HS-5 (cell line): ENCODE measurements around the gene DZIP3.
"Not testable (repeated sequence)": the region's sequence is repeated elsewhere in the genome, so short reads cannot be mapped to it uniquely, and the experiment has no call there.

ENCODE experiments used
- DNase-seq: peaks from one replicate; pipeline ENCODE4 v3.0.0-alpha.2; 2012; ENCODE audit warnings: low read depth

DZIP3 gene

GRCh38 chr3:108602249-108602934 lies 12.9 kb downstream of the DZIP3 start:
- DNase-seq = no peak

GRCh38 chr3:108602935-108603294 lies 13.4 kb downstream of the DZIP3 start:
- no peak for DNase-seq

- no peak for DNase-seq
Measured at GRCh38 chr3:108603691-108604090, 14.2 kb downstream of the DZIP3 start.

- DNase-seq = no peak
Measured at GRCh38 chr3:108605028-108605427, 15.5 kb downstream of the DZIP3 start.

- no peak for DNase-seq
Measured at GRCh38 chr3:108605491-108605890, 16.0 kb downstream of the DZIP3 start.

- no peak for DNase-seq
Measured at GRCh38 chr3:108608750-108609149, 19.2 kb downstream of the DZIP3 start.

- DNase-seq = no peak
Measured at GRCh38 chr3:108610651-108611050, 21.1 kb downstream of the DZIP3 start.

- not testable (repeated sequence) for DNase-seq
Measured at GRCh38 chr3:108616090-108616489, 26.6 kb downstream of the DZIP3 start.

GRCh38 chr3:108620250-108620649 lies 30.7 kb downstream of the DZIP3 start:
- no peak for DNase-seq

GRCh38 chr3:108623504-108623903 lies 34.0 kb downstream of the DZIP3 start:
- DNase-seq = no peak

- no peak for DNase-seq
Measured at GRCh38 chr3:108629974-108630373, 40.5 kb downstream of the DZIP3 start.

- no peak for DNase-seq
Measured at GRCh38 chr3:108642526-108642925, 53.0 kb downstream of the DZIP3 start.

- DNase-seq = no peak
Measured at GRCh38 chr3:108645364-108645763, 55.8 kb downstream of the DZIP3 start.

GRCh38 chr3:108655664-108656063 lies 66.1 kb downstream of the DZIP3 start:
- not testable (repeated sequence) for DNase-seq

GRCh38 chr3:108661699-108662098 lies 72.2 kb downstream of the DZIP3 start:
- no peak for DNase-seq

GRCh38 chr3:108662142-108662738 lies 72.7 kb downstream of the DZIP3 start:
- DNase-seq = peak; percentile 43

GRCh38 chr3:108664266-108664665 lies 74.7 kb downstream of the DZIP3 start:
- no peak for DNase-seq

- no peak for DNase-seq
Measured at GRCh38 chr3:108667312-108667711, 77.8 kb downstream of the DZIP3 start.

- DNase-seq = no peak
Measured at GRCh38 chr3:108669208-108669607, 79.7 kb downstream of the DZIP3 start.

- DNase-seq = no peak
Measured at GRCh38 chr3:108672701-108673100, 83.2 kb downstream of the DZIP3 start.

GRCh38 chr3:108673988-108674661 lies 84.6 kb downstream of the DZIP3 start:
- no peak for DNase-seq

GRCh38 chr3:108677811-108678210 lies 88.3 kb downstream of the DZIP3 start:
- no peak for DNase-seq

GRCh38 chr3:108692286-108692685 lies 102.8 kb downstream of the DZIP3 start:
- DNase-seq = not testable (repeated sequence)
